ENCODE data around the gene NCF2.

DNA sequence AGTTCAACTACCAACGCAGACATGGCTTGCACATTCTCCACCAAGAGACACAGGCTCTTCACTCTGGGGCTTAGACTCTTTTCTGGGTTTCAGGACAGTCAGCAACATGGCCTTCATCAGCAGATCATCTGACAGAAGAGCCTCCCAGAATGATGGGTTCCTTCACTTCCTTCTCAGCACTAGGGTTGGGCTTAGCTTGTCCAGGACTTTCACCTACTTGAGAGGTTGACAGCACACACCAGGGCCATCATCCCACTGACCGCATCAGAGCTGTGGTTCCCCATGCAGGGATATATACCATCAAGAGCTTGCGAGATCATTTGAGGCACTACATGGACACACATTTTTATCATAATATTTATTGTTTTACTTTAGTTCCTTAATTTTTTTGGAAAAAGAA, 10.4 kb upstream of the NCF2 start:
- TF ChIP-seq POLR2AphosphoS5 (IDR thresholded peaks at IDR 0.05; ENCODE audit: low read depth, low read length) (no peak), POLR2A (IDR thresholded peaks at IDR 0.05; ENCODE audit: low read depth, low read length) (no peak), TAF1 (IDR thresholded peaks at IDR 0.05; ENCODE audit: borderline replicate concordance, low read depth, low read length) (no peak)
